ENCODE results near the gene C1orf21. TPM values are rescaled to one million over a fixed set of nuclear protein-coding genes. Genes with fewer than 3 reads are reported as not detected.

C1orf21 gene
- polyA plus RNA-seq, 12 donors, result 38.2 to 80.2 (median 53.5) TPM; not detected in 1

DNA sequence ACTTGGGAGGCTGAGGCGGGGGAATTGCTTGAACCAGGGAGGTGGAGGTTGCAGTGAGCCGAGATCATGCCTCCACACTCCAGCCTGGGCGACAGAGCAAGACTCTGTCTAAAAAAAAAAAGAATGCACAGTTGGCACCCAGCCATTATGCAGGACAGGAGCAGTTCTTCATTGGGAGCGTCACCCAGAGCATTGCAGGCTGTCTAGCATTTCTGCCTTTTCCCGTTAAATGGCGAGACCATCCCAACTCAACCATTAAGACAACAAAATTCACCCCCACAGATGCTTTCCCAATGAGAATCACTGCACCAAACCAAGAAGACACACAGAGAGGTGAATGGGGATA lies 262.0 kb downstream of the C1orf21 start:
- DNase-seq, result no peak

GRCh38 chr1:184649451-184649888 lies 262.6 kb downstream of the C1orf21 start:
- DNase-seq, result no peak

DNA sequence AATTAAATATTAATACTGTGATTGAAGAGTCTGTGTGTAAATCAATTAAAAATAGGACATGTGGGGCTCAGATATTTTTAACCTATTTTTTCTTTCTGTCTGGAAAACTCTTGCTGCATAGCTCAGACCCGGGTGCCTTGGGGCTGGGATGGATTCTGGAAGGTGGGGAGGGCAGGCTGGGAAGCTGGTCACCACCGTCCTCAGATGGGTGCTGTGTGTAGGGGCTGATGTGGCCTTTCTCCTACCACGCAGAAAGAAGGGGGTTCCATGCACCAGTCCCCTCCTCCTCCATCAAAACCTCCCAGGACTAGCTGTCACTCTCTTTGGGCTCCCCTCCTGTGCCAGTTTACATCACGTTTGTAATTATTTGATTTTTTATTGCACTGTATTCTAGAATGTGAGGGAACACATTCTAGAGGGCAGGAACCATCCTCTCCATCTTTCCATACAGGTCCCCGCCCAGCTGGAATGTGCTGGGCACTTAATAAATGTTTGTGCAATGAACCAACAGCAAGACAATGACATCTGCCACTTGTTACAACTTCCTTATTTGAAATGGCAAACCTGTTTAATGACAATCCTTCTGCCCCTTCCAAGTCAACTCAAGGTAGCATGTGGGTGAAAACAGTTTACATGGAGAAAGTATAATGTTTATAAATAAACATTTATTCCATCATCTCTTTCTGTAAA lies 263.5 kb downstream of the C1orf21 start:
- DNase-seq, result no peak

- DNase-seq, result no peak
Measured at GRCh38 chr1:184655185-184655584, 268.4 kb downstream of the C1orf21 start.

DNA sequence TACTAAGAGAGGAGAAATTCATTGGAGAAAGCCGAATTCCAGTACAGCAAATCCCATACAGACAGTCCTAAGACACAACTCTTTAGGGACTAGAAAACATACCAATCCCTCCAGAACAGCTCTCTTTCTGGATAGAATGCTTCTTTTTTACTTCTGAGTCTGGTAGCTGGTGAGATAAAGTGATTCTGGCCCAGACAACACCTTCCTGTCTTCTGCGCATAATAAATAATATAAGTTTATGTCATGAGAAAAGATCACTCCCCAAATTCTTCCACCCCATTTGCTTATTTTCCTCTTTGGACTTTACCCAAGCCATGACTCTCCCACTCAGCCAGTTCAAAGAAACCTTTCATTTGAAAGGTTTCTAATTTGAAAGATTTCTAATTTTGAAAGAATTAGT lies 269.4 kb downstream of the C1orf21 start:
- DNase-seq, result no peak

- DNase-seq, result no peak
Measured at GRCh38 chr1:184658055-184658454, 271.2 kb downstream of the C1orf21 start.

- DNase-seq, result no peak
Measured at GRCh38 chr1:184660462-184661191, 273.8 kb downstream of the C1orf21 start.

- no peak for DNase-seq
Measured at GRCh38 chr1:184661801-184662200, 275.0 kb downstream of the C1orf21 start.

DNA sequence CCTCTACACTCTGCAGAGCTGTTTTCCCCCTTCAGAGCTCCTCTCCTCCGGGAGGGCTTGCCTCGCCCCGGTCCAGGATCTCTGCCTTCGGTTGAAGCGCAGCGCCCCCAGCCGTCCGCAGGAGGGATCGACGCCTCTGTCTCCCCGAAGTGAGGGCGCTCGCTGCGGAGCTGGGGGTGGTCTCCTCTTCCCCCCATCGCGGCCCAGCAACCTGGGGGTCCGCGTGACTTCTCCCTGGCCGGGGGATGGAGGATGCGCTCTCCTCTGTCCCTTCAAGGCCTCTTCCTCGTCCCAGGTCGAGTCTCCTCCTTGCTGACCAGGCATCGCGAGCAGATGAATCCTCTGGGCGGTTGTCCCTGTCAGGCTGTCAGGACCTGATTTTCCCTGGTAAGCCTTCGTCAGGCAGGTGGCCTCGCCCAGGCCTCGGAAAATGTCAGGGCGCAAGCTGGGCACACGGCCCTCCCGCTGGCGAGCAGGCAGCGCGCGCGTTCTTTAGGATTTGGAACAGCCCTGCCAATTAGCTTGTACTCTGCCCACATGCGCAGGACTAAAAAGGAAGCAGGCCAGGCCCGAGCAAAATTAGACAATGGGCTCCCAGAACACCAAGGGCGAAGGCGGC lies 277.3 kb downstream of the C1orf21 start:
- peak; percentile 83 for DNase-seq

- no peak for DNase-seq
Measured at GRCh38 chr1:184664661-184665060, 277.8 kb downstream of the C1orf21 start.

- no peak for DNase-seq
Measured at GRCh38 chr1:184665360-184665759, 278.5 kb downstream of the C1orf21 start.

DNA sequence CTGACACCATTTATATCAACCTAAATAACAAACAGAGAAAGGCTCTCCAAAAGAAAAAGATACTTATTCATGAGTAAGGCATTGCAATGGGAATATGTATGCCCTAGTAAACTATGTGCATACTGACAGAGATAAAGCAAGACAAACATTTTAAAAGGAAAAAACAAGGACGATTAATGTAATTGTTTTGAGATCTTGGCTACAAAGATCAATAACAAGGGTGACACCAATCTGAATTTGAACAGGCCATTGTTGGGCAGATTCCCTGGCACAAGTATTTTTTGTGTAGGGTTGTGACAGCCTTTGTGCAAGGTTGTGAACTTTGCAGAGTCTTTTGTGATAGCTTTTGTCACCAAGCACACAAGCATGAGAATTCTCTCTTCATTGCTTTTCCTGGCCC lies 282.6 kb downstream of the C1orf21 start:
- DNase-seq, result no peak

- no peak for DNase-seq
Measured at GRCh38 chr1:184672013-184672726, 285.3 kb downstream of the C1orf21 start.

- no peak for DNase-seq
Measured at GRCh38 chr1:184673305-184673704, 286.5 kb downstream of the C1orf21 start.

GRCh38 chr1:184677344-184677743 lies 290.5 kb downstream of the C1orf21 start:
- no peak for DNase-seq

Data from muscle of arm (tissue), 12 donors.